ENCODE results near the gene CCNA2. TPM values are rescaled to one million over a fixed set of nuclear protein-coding genes. Genes with fewer than 3 reads are reported as not detected.

CCNA2 gene
- 35.6 and 66.3 TPM in 2 replicates for total RNA-seq

GRCh38 chr4:121823505-121824170, at the start of gene CCNA2:
Gene CCNA2 (minus strand): TSS chr4:121823883. CDS start chr4:121823628, 255 bp downstream.

GRCh38 chr4:121869841-121870822, 46.4 kb upstream of the CCNA2 start, which contains the start of gene BBS7:
Gene BBS7 (minus strand): TSS chr4:121870474. CDS start chr4:121870313, 161 bp downstream.

DNA sequence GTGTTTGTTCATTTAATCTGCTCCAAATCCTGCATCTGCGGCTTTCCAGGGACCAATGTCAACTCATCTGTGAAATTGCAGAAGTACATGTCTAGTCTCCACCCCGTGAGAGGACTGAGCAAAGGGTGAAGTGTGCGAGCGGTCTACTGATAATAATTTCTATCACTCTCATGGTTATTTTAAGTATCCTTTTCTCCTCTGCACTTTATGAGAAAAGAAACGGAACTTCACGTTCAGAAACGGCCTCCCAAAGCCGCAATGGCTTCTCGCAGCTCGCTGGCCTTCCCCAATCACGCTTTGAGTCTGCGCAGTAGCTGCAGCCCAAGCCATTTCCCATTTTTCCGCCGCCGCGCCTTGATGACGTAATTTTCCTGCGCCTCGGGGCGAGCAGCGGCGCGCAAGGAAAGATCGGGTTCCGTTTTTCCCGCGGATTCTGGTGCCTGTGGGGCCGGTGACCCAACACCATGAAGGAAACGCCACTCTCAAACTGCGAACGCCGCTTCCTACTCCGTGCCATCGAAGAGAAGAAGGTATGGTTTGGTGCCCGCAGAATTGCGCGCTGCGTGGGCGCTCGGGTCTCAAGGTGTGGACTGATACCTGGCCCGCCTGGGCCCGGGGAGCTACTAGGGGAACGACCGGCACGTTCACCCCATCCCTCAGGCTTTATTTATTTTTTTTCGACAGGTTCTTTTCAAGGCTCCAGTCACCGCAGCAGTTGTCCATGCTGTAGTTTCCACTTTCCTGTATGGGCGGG, 22.5 kb downstream of the CCNA2 start, which contains the start of gene EXOSC9:
Gene EXOSC9, plus strand, starts transcription at position 363 of the 754 bp plus-strand sequence. Its CDS starts 102 bp downstream, at position 465.

Other genes with a start within 250 kb of the CCNA2 start
- gene ANXA5, start 126.9 kb downstream of the CCNA2 start, total RNA-seq = 480 and 680 TPM in 2 replicates
- 1.3 and 18.8 TPM in 2 replicates for gene SMIM43, start 58.7 kb downstream of the CCNA2 start, total RNA-seq
- 31.0 and 37.9 TPM in 2 replicates for gene EXOSC9, start 22.6 kb downstream of the CCNA2 start, total RNA-seq
- gene BBS7, start 46.6 kb upstream of the CCNA2 start, total RNA-seq = 10.7 and 22.1 TPM in 2 replicates
- 1.6 and 3.0 TPM in 2 replicates for gene TRPC3, start 128.2 kb upstream of the CCNA2 start, total RNA-seq

Data from epithelial cell of alveolus of lung (primary cell).